GM21528 (cell line): ENCODE results near the gene ZNF438.
"Not testable (repeated sequence)": the region's sequence is repeated elsewhere in the genome, so short reads cannot be mapped to it uniquely, and the experiment has no call there.

Experiments
- ATAC-seq: cut with Tn5 transposase; IDR thresholded peaks from one replicate; pipeline ENCODE4 v1.9.1; 2021; ENCODE audit warnings: mild to moderate bottlenecking, moderate library complexity; ENCODE audit not compliant: unreplicated experiment, low FRiP score

The ZNF438 gene

DNA sequence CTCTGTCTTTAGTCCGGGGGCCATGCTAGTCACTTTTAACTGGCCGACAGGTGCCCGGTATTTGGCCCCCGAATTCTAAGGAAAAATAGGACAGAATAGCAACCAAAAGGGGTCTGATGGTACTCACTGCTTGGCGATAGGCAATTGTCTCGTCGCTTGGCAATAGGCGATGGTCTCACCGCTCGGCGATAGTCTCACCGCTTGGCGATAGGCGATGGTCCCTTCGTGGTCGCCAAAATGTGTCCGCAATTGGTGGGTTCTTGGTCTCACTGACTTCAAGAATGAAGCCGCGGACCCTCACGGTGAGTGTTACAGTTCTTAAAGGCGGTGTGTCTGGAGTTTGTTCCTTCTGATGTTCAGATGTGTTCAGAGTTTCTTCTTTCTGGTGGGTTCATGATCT lies 130.2 kb downstream of the ZNF438 start:
- ATAC-seq, result not testable (repeated sequence)

DNA sequence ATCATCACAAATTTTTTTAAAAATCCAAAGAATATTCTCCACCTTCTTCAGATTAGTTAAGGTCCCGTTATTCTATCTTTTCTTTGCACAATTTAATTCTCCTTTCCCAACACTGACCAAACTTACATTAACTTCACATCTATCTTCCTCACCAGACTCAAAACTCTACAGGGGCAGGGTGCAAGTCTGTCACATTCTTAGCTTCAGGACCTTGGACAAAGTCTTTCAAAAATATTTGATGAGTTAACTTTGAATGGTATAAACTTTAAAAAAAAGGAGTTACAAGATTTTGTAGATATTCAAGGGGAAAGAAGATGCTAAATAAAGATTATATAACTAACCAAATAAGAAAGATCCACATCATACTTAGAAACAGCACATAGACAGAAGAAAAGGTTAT lies 132.7 kb downstream of the ZNF438 start:
- no peak for ATAC-seq

- ATAC-seq, result no peak
These were observed 134.1 kb downstream of the ZNF438 start for GRCh38 chr10:30897547-30897946.

- no peak for ATAC-seq
These were observed 134.6 kb downstream of the ZNF438 start for GRCh38 chr10:30897048-30897447.

DNA sequence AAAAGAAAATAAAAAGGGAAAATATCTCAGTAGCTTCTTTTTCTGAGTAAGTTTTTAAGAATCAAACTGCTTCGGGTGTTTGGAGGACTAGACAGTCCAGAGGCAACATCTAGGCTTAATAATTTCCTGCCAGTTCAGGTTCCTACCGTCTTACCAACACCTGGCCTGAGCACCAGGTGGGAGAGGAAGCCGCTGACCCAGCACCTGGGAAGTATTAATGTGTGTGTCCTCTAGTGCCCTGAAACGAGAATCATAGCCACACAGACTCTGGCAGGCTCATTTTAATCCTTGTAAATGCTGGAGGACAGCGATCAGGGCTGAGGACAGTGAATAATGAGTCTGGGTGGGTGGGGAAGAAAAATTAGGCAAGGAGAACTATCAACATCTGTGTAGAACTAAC lies 137.4 kb downstream of the ZNF438 start:
- ATAC-seq, result no peak

DNA sequence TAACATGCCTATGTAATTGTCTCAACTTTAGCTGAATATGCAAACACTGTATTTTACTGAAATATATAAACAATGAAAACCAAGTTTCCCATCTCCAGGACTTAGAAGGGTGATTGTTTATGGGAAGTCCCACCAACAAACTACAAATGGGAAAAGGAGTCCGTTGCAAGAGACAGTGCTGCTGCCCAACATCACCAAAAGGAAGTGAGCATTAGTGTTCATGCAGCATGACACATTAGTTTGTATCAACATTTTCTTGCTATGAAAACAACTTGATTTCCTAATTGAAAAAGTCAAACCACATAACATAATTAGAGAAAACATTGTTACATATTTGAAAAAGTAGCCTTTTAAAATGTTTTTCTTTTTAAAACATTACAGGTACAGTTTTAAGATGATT lies 138.5 kb downstream of the ZNF438 start:
- no peak for ATAC-seq

DNA sequence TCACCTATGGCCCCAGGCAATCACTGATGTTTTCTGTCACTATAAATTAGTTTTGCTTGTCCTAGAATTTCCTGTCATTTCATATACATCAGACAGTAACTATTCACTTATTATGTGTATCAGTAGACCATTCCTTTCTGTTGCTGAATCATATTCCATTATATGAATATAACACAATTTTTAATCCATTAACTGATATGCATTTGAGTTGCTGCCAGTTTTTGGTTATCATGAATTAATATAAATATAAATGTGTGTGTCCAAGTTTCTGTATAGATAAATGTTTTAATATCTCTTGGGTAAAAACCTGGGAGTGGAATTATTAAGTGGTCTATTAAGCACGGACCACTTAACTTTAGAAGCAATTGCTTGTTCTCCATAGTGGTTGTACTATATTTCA lies 143.8 kb downstream of the ZNF438 start:
- no peak for ATAC-seq

- ATAC-seq, result no peak
These were observed 146.2 kb downstream of the ZNF438 start for GRCh38 chr10:30885423-30885822.

GRCh38 chr10:30883751-30884150 lies 147.9 kb downstream of the ZNF438 start:
- no peak for ATAC-seq

DNA sequence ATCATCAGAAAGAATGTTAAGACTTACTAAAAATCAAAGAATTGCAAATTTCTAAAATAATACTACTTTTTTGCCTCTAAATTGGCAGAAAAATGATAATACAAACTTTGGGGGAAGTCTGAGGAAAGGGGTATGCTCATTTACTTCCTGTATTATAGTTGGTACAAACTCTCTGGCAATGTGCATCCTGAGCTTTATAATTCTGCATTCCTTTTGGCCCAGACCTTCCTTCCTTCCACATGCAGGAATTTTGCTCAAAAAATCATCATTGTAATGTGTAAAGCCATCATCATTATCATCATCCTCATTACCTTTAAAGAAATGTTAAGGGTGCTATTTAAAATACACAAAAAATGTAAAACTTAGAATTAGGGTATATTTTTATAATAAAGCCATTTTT lies 148.5 kb downstream of the ZNF438 start:
- no peak for ATAC-seq

DNA sequence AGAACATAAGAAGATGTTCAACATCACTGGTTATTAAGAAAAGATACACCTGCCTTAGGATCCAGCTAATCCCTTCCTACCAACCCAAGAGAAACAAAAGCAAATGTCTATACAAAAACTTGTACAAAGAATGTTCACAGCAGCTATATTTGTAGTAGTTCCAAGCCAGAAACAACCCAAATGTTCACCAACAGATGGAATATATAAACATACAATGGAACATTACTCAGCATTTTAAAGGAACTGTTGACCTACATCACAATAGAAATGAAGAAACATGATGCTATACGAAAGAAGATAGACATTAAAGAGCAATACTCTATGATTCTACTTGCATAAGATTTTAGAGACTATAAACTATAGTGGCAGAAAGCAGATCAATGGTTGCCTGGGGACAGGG lies 149.4 kb downstream of the ZNF438 start:
- no peak for ATAC-seq

DNA sequence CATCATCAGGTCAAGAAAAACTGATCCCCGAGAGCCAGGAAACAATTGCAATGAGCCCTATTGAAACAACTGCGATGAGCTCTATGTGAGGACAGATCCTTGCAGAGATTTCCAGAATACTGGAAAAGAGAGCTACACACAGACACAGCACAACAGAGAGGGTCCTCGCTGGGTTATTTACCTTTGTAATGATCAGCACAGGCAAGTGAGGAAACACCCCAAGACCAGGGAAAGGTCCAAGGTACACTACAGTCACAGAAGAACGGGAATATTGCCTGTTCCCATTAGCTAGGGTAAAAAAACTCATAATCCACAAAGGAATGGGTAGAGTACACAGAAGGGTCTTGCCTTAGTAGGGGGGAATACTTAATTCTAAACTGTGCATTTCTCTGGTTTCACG lies 152.7 kb downstream of the ZNF438 start:
- ATAC-seq, result no peak

DNA sequence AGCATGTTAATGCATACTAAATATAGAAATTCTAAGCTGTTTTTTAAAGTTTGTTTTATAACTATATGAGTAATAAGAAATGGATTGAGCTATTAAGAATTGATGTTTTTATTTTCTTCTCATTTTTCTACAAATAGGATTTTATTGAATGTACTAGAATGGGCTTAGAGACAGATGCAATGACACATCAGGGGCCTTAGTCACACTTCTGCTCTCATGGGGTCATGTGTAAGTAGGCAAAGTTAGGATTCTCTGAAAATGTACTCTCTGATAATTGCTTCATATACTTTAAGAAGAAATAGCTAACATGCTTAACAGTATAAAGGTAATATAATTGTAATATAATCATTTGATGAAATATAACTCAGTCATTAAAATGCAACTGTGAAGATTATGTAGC lies 154.6 kb downstream of the ZNF438 start:
- ATAC-seq, result no peak

GRCh38 chr10:30873411-30873810 lies 158.3 kb downstream of the ZNF438 start:
- ATAC-seq, result no peak

- ATAC-seq, result no peak
These were observed 160.8 kb downstream of the ZNF438 start for GRCh38 chr10:30870896-30871295.

DNA sequence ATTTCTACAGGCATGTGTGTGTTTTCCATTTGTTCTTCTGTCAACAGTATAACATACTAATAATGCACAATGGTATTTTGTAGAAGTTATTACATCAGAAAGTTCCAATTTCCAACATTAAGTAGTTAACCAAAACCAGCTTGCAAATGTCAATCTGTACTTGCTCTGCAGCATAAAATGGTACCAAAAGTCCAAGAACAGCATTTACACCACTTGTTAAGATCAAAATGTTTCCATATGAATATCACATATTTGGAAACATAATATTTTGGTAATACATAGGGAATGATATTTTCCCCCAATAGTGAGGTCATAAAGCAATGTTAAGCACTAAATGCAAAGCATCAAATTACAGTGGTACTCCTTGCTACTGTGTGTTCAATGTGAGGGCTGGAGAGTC lies 162.1 kb downstream of the ZNF438 start:
- no peak for ATAC-seq

GRCh38 chr10:30868611-30869010 lies 163.1 kb downstream of the ZNF438 start:
- no peak for ATAC-seq

DNA sequence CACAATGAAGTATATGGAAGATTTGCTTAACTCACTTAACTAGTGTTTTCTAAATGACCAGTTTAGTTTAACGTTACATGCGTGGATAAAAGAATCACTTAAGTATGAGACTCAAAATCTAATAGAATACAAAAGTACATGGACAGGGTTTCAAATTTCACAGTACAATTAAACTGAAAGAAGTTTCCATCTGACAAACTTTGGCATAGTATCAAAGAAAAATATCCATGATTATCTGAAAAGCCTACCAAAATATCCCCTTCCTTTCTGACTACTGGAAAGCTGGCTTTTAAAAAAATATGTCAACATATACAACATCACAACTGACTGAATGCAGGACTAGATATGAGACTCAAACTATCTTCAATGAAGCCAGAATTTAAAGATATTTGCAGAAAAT lies 164.8 kb downstream of the ZNF438 start:
- no peak for ATAC-seq

- ATAC-seq, result no peak
These were observed 166.3 kb downstream of the ZNF438 start for GRCh38 chr10:30865141-30865926.

GRCh38 chr10:30863516-30864210 lies 168.0 kb downstream of the ZNF438 start:
- no peak for ATAC-seq

- ATAC-seq, result no peak
These were observed 169.2 kb downstream of the ZNF438 start for GRCh38 chr10:30862486-30862885.

GRCh38 chr10:30861976-30862375 lies 169.7 kb downstream of the ZNF438 start:
- no peak for ATAC-seq
